Muscle of leg (tissue), 11 donors: ENCODE measurements around the gene FLACC1. TPM values are rescaled to one million over a fixed set of nuclear protein-coding genes. Genes with fewer than 3 reads are reported as not detected.

Experiments
- DNase-seq: peaks from one replicate; pipeline ENCODE4 v3.0.0; 2013
- H3K27ac ChIP-seq: one replicate; pipeline ENCODE4 v1.5.1; 2013; ENCODE audit warnings: mild to moderate bottlenecking, low read length, control low read depth
- H3K27me3 ChIP-seq: one replicate; pipeline ENCODE4 v1.6.1; 2013; ENCODE audit warnings: low read length; ENCODE audit not compliant: control insufficient read depth, insufficient read depth
- H3K36me3 ChIP-seq: one replicate; pipeline ENCODE4 v1.6.1; 2013; ENCODE audit warnings: low read length; ENCODE audit not compliant: control insufficient read depth, insufficient read depth
- H3K4me1 ChIP-seq: one replicate; pipeline ENCODE4 v1.6.1; 2013; ENCODE audit warnings: low read length; ENCODE audit not compliant: control insufficient read depth, insufficient read depth
- H3K4me3 ChIP-seq: one replicate; pipeline ENCODE4 v1.5.1; 2013; ENCODE audit warnings: low read length, control low read depth
- H3K9me3 ChIP-seq: replicated peaks from 2 replicates; pipeline ENCODE4 v1.6.1; 2013; ENCODE audit warnings: low read depth, low read length; ENCODE audit not compliant: control insufficient read depth
- WGBS: methylation state at CpG from one replicate; pipeline ENCODE4 v1.1.5; 2013; ENCODE audit warnings: missing lambda C conversion rate; ENCODE audit not compliant: insufficient coverage; 5-methylcytosine and 5-hydroxymethylcytosine counted together
- polyA plus RNA-seq, 8 donors: library from polyadenylated mRNA; unstranded; fragments of 120-200 nt; gene quantifications; one replicate each; pipeline versions ENCODE4 v1.2.1 to v1.2.3, GENCODE V29; 2013; ENCODE audit warnings: inconsistent platforms in 1 of 8, low replicate concordance in 1 of 8; ENCODE audit not compliant: insufficient read length in 8 of 8, insufficient read depth in 1 of 8
- total RNA-seq: library from RNA; stranded (reverse); fragments of 120-200 nt; gene quantifications from one replicate; pipeline ENCODE4 v1.2.4, GENCODE V29; 2013

The FLACC1 gene
- total and polyA plus RNA-seq, 9 donors: 0.90 to 2.3 (median 1.5) TPM

DNA sequence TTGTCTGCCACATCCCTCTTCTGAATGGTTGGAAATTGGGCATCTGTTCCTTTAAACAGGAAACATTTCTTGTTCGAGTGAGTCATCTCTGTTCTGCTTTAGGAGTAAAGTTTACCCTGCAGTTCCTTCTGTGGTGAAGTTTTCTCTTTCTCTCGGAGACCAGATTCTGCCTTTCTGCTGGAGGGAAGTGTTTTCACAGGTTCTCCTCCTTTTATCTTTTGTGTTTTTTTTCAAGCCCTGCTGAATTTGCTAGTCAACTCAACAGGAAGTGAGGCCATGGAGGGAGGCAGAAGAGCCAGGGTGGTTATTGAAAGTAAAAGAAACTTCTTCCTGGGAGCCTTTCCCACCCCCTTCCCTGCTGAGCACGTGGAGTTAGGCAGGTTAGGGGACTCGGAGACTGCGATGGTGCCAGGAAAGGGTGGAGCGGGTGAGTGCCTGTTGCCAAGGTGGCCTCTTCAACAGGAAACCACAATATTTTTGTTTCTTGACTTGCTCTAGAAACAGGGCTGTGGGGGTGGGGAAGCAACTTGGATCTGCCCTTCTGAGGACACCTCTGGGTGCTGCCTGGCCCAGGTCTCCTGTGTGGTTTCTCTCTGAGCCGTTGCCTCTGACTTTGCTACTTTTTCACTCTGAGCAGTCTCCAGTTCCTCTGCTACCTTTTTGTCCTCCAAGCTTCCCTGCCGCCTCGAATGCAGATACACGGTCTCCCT lies 99.0 kb downstream of the FLACC1 start:
- H3K4me1 ChIP-seq: peaks cover 15% of the 10 kb centered on the region
- H3K36me3 ChIP-seq: no peaks in the 10 kb centered on the region
- DNase-seq: peak; percentile 87
- H3K9me3 ChIP-seq: no peaks in the 10 kb centered on the region
- peak overlapping the region; percentile 58 for H3K4me3 ChIP-seq
- WGBS: 10% methylated on average over 4 of the region's 10 CpGs
- H3K27ac ChIP-seq: peak overlapping the region; percentile 94
- no peaks in the 10 kb centered on the region for H3K27me3 ChIP-seq

DNA sequence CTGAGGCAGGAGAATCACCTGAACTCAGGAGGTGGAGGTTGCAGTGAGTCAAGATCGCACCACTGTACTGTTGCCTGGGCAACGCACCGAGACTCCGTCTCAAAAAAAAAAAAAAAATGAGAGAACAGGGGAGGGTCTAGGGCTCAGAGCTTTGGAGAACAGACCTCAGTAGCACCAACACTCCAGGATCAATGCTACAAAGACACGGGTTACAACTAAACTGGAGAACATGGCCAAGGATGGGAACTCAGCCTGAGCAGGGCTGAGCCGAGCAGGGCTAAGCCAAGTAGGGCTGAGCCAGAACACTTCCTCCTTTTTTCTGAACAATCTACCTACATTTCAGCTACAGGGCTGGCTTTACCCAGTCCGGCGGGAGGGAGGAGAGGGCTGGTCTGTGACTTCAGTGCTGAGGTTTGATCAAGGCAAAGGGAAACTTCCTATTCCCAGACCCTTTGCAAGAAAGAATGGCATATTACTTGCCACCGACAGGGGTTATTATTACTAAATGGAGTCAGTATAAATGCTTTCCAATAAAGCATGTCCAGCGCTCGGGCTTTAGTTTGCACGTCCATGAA lies 99.7 kb downstream of the FLACC1 start:
- Histone ChIP-seq H3K27ac (peak overlapping the region; percentile 94), H3K9me3 (no peaks in the 10 kb centered on the region), H3K4me3 (peak overlapping the region; percentile 58), H3K4me1 (peaks cover 15% of the 10 kb centered on the region), H3K36me3 (no peaks in the 10 kb centered on the region), H3K27me3 (no peaks in the 10 kb centered on the region)
- no peak for DNase-seq
- WGBS: 30% methylated on average over 7 of the region's 12 CpGs

DNA sequence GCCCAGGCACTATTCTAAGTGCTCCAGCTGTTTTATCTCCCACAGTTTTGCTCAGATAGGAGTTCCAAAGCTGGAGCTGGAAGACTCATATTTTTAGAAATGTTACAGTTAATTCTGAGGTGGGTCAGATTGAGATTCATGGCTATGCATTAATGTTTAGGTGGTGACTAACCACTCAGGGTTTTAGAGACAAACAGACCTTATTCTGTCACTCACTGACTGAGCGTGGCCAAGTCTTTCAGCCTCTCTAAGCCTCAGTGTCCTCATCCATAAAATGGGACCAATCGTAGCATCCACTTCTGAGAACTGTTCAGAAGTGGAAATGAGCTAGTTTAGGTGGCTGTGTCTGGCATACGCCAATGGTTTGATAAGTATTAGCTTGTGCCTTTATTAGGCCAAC lies 101.1 kb downstream of the FLACC1 start:
- H3K27ac ChIP-seq: no peak overlapping the region
- H3K9me3 ChIP-seq: no peaks in the 10 kb centered on the region
- no peak overlapping the region for H3K4me3 ChIP-seq
- no peaks in the 10 kb centered on the region for H3K36me3 ChIP-seq
- no peaks in the 10 kb centered on the region for H3K27me3 ChIP-seq
- DNase-seq: no peak
- no CpG with 5 or more reads among the region's 3 CpGs for WGBS
- peaks cover 13% of the 10 kb centered on the region for H3K4me1 ChIP-seq

DNA sequence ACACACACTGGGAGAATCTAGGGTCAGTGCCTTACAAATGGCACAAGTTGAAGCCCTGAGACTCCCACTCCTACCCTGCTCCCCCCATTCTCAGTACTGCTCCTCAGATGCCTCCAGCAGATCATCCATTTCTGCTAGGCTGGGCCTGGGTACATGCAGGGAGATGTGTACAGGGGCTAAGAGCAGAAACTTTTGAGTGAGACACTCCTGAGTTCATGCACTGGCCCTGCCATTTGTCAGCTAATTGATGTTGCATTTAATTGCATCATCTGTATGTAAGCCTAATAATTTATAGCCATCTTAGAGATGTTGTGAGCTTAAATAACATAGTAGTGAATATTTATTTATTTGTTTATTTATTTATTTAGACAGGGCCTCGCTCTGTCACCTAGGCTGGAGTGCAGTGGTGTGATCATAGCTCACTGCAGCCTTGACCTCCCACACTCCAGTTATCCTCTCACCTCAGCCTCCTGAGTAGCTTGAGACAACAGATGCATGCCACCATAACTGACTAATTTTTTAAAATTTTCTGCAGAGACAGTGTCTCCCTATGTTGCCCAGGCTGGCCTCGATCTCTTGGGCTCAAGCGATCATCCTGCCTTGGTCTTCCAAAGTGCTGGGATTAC lies 101.6 kb downstream of the FLACC1 start:
- Histone ChIP-seq H3K36me3 (no peaks in the 10 kb centered on the region), H3K27ac (no peak overlapping the region), H3K9me3 (no peaks in the 10 kb centered on the region), H3K4me3 (no peak overlapping the region), H3K4me1 (peaks cover 13% of the 10 kb centered on the region), H3K27me3 (no peaks in the 10 kb centered on the region)
- no peak for DNase-seq
- WGBS: 95% methylated on average over 2 of the region's 3 CpGs

DNA sequence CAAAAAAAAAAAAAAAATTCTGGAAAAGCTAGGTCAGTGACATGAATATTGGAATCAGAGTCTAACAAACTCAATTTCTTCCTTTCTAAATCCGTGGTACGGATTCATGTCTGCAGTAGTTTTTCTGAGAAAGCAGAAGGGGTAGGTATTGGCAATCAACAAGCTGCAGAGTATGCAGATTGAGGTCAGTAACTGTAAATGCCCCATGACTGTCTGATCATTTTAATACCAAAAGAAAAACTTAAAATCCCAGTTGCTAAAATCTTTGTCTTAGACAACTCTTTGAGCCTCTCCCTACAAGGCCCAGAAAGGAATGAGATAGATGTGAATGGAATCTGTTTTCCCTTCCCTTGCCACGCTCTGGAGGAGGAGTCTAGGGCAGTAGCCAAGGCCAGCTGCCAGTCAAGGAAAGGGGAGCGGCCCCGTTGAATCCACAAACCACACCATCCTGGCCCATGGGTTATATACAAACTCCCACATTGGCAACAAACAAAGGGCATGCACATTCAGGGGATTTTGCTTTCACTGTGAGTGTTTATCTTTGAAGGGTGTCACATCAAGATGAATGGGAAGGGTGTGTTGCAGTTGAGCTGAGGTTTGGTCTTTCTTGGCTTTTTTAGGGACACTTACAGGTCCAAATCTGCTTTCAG lies 102.9 kb downstream of the FLACC1 start:
- peaks cover 7% of the 10 kb centered on the region for H3K4me1 ChIP-seq
- H3K27ac ChIP-seq: no peak overlapping the region
- no CpG with 5 or more reads among the region's 5 CpGs for WGBS

DNA sequence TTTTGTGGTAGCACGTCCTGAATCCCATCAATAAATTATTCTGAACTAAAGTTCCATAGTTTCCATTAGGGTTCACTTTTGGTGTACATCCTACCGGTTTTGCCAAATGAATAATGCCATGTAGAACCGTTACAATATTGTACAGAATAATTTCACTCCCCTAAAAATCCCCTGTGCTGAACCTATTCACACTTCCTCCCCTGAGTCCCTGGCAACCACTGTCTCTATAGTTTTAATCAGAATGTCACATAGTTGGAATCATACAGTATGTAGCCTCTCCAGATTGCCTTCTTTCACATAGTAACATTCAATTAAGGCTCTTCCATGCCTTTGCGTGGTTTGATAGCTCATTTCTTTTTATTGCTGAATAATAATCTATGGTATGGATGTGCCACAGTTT lies 106.4 kb downstream of the FLACC1 start:
- no peaks in the 10 kb centered on the region for H3K27me3 ChIP-seq
- H3K27ac ChIP-seq: no peak overlapping the region
- no peaks in the 10 kb centered on the region for H3K9me3 ChIP-seq
- H3K36me3 ChIP-seq: no peaks in the 10 kb centered on the region
- no peaks in the 10 kb centered on the region for H3K4me1 ChIP-seq
- no peak for DNase-seq
- H3K4me3 ChIP-seq: no peak overlapping the region
- WGBS: 93% methylated on average over 3 of the region's 4 CpGs

More for the DNA sequence above, 102.9 kb downstream of the FLACC1 start:
- H3K36me3 ChIP-seq: no peaks in the 10 kb centered on the region
- H3K27me3 ChIP-seq: no peaks in the 10 kb centered on the region
- no peaks in the 10 kb centered on the region for H3K9me3 ChIP-seq
- H3K4me3 ChIP-seq: no peak overlapping the region
- DNase-seq: no peak

DNA sequence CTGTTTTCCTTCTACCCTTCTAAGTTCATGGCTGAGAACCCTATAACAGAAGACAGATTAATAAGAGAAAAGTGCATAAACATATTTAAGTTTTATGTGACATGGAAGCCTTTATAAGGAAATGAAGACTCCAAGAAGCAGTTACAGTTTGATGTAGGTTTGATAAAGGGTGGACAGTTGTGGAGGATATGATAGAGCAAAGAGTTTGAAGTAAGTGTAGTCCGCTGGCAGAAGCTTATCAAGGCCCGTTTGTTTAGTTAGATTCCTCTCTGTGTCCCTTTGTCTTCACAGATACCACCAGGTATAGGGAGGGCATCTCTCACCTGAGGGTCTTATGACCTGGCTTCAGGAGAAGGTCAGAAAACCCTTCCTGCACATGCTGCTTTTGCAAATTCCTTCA lies 107.3 kb downstream of the FLACC1 start:
- no peak overlapping the region for H3K27ac ChIP-seq
- no peaks in the 10 kb centered on the region for H3K36me3 ChIP-seq
- H3K4me1 ChIP-seq: no peaks in the 10 kb centered on the region
- H3K27me3 ChIP-seq: no peaks in the 10 kb centered on the region
- H3K9me3 ChIP-seq: no peaks in the 10 kb centered on the region
- no peak for DNase-seq
- H3K4me3 ChIP-seq: no peak overlapping the region
- WGBS: no CpG with 5 or more reads among the region's 2 CpGs

DNA sequence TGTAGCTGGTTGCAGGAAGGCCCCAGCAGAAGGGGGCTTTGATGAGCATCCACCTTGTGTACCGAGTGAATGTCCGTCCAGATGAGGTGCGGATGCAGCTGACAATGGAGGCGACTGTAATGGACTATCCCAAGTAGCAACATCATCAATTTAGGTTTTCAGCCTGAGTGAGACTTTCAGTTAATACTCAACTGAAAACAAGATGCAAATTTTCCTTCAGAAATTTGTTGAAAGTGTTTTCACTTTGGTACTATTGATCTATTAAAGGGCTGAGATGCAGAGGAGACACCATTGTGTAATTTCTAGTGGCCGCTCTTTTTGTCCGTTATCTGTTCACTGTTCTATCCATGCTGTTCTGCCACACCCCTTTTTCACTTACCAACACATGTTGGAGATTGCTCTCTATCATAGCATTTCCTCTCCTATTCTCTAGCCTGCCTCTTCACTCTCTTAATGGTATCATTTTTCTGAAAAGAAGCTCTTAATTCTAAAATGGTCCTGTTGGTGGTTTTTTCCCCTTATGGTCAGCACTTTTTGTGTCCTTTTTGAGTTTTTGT lies 108.8 kb downstream of the FLACC1 start:
- Histone ChIP-seq H3K4me1 (no peaks in the 10 kb centered on the region), H3K9me3 (no peaks in the 10 kb centered on the region), H3K4me3 (no peak overlapping the region), H3K36me3 (no peaks in the 10 kb centered on the region), H3K27me3 (no peaks in the 10 kb centered on the region), H3K27ac (no peak overlapping the region)
- DNase-seq: no peak
- WGBS: 80% methylated on average over 1 of the region's 6 CpGs

DNA sequence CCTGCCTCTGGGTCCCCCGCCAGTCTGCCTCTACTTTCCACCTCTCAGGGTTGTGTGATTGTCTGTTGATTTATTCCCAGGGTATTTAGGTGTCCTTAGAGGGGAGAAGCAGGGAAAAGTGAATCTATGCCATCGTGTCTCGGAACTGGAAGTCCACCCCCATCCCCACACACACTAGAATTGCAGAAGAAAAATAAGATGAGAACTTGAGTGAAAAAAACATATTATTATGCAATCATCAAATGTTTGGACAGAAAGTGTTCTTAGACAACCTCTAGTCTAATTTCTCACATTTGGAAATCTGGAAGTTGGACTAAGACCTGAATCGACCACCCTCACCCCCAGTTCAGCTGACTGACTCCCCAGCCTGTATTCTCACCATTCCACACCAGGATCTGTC lies 110.9 kb downstream of the FLACC1 start:
- H3K4me3 ChIP-seq: no peak overlapping the region
- WGBS: 80% methylated on average over 1 of the region's 4 CpGs
- H3K27me3 ChIP-seq: no peaks in the 10 kb centered on the region
- no peaks in the 10 kb centered on the region for H3K36me3 ChIP-seq
- no peaks in the 10 kb centered on the region for H3K9me3 ChIP-seq
- H3K4me1 ChIP-seq: no peaks in the 10 kb centered on the region
- H3K27ac ChIP-seq: no peak overlapping the region
- no peak for DNase-seq

DNA sequence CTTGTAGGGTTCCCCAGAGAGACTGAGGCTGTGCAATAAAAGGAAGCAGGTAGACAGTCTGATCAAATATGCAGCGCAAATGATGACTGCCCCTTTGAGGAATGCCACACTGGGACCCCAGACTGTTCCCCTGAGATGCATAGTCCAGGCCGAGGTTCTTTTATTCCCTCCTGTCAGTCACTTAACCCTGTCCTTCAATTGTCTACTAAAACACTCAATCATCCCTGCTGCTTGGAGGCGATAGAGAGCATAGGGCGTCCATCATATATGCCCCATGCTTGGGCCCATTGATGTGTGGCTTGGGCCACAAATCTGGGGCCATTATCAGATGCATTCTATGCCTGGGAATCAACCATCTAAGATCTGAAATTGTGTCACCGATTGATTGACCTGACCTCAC lies 112.3 kb downstream of the FLACC1 start:
- Histone ChIP-seq H3K9me3 (no peaks in the 10 kb centered on the region), H3K27ac (no peak overlapping the region), H3K36me3 (no peaks in the 10 kb centered on the region), H3K4me3 (no peak overlapping the region), H3K27me3 (no peaks in the 10 kb centered on the region), H3K4me1 (no peaks in the 10 kb centered on the region)
- WGBS: 92% methylated on average over 4 of the region's 5 CpGs
- DNase-seq: no peak
